A549 treated with CpdA at 1 μM for 4 hours (cell line): ENCODE results near the gene ERH. TPM values are rescaled to one million over a fixed set of nuclear protein-coding genes. Genes with fewer than 3 reads are reported as not detected.

Source experiments
- total RNA-seq: library from RNA; stranded (reverse); fragments of 200-300 nt; extraction: Qiagen RNA extraction; gene quantifications from 5 replicates; pipeline ENCODE4 v1.2.3, GENCODE V29; 2022; ENCODE audit warnings: low read depth

The ERH gene
- total RNA-seq: 309 to 358 TPM (median 344 TPM) in 5 replicates

DNA sequence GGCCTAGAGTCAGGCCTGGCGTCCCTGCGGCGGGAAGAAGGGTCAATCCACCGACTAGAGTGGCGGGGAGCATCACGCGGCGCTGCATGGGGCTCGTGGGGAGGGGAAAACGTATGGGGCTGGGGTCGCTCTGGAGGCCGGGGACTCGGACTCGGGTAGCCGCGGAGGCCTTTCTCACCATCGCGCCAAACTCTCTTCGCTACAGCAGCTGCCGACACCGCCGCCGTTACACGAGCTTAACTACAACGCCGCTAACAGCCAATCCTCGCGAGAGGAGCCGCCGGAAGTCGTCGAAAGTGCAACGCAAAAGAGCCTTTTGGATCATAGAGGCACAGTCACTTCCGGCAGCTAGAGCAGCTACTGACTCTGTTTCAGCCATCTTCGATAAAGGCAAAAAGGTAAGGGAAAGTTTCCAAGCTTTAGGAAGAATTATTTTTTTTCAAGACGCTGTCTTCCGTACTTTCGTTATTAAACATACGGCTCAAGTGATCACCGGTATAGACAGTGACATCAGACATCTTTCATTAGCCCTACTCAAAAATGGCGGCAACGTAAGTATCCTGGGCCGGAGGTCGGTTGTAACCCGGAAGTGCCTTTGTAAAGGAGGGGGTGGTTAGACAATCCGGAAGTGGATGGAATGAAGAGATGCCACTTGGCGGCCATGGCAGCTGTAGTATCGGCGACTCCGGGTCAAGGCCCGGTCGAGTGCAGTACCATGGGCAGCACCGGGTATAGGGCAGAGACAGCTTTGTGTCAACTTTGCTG, at the start of gene ERH, which contains the start of gene SLC39A9:
TSS of gene ERH (minus strand) at position 247 of the 765 bp plus-strand sequence. CDS start at position 181, 66 bp downstream.
TSS of gene SLC39A9 (plus strand) at position 640 of the 765 bp plus-strand sequence. CDS start 678 bp downstream, outside the sequence.

Other genes with a start within 250 kb of the ERH start
- 14.7 to 19.1 TPM (median 18.2 TPM) in 5 replicates for gene DCAF5, start 245.2 kb downstream of the ERH start, total RNA-seq
- 10.9 to 13.1 TPM (median 12.6 TPM) in 5 replicates for gene EXD2, start 206.8 kb downstream of the ERH start, total RNA-seq
- 2.5 to 3.8 TPM (median 3.6 TPM) in 5 replicates for gene GALNT16, start 138.1 kb downstream of the ERH start, total RNA-seq
- gene SLC39A9, start 393 bp upstream of the ERH start, total RNA-seq: 37.4 to 46.7 TPM (median 40.2 TPM) in 5 replicates
- gene PLEKHD1, start 86.4 kb upstream of the ERH start, total RNA-seq: 0.02 to 0.03 TPM in 2 of 5 replicates, not detected in the others
- gene CCDC177, start 176.6 kb upstream of the ERH start, total RNA-seq: not detected in 5 replicates
- gene SUSD6, start 213.3 kb upstream of the ERH start, total RNA-seq: 6.3 to 7.6 TPM (median 6.6 TPM) in 5 replicates